RWPE2 (cell line): Measurements from ENCODE around the gene DACT1.
"Not testable (repeated sequence)": the region's sequence is repeated elsewhere in the genome, so short reads cannot be mapped to it uniquely, and the experiment has no call there.

Experiments
- ATAC-seq: fragments of 200-7000 bp; cut with Tn5 transposase; 3 replicates; pipeline ENCODE4 v1.9.1; 2021; ENCODE audit warnings: low read depth
- DNase-seq: peaks from one replicate; pipeline ENCODE4 v3.0.0-alpha.2; 2020; ENCODE audit warnings: low spot score
- H3K27ac ChIP-seq: fragments of 450-650 bp; 2 replicates; pipeline ENCODE4 v1.5.1; 2017; ENCODE audit warnings: mild to moderate bottlenecking; ENCODE audit not compliant: poor library complexity, severe bottlenecking
- H3K27me3 ChIP-seq: fragments of 250-450 bp; sonication (Bioruptor Pico); 2 replicates; pipeline ENCODE4 v1.5.1; 2021; ENCODE audit warnings: mild to moderate bottlenecking, moderate library complexity; ENCODE audit not compliant: insufficient read depth, poor library complexity, severe bottlenecking
- H3K36me3 ChIP-seq: fragments of 250-450 bp; sonication (Bioruptor Pico); 2 replicates; pipeline ENCODE4 v1.5.1; 2020; ENCODE audit warnings: low read depth, mild to moderate bottlenecking, moderate library complexity
- H3K4me1 ChIP-seq: fragments of 250-450 bp; sonication (Bioruptor Pico); 2 replicates; pipeline ENCODE4 v1.5.1; 2021; ENCODE audit warnings: mild to moderate bottlenecking, moderate library complexity; ENCODE audit not compliant: insufficient read depth, poor library complexity, severe bottlenecking
- H3K4me3 ChIP-seq: fragments of 250-450 bp; sonication (Bioruptor Pico); 2 replicates; pipeline ENCODE4 v1.5.1; 2021; ENCODE audit warnings: mild to moderate bottlenecking, moderate library complexity; ENCODE audit not compliant: severe bottlenecking
- H3K9me3 ChIP-seq: fragments of 250-450 bp; sonication (Bioruptor Pico); 2 replicates; pipeline ENCODE4 v1.5.1; 2021; ENCODE audit warnings: mild to moderate bottlenecking, moderate library complexity; ENCODE audit not compliant: severe bottlenecking
- CTCF ChIP-seq: fragments of 450-650 bp; IDR thresholded peaks from one replicate; pipeline ENCODE4 v1.5.1; 2017; ENCODE audit warnings: mild to moderate bottlenecking, moderate library complexity; ENCODE audit not compliant: poor library complexity, severe bottlenecking

DACT1 gene, protein sequence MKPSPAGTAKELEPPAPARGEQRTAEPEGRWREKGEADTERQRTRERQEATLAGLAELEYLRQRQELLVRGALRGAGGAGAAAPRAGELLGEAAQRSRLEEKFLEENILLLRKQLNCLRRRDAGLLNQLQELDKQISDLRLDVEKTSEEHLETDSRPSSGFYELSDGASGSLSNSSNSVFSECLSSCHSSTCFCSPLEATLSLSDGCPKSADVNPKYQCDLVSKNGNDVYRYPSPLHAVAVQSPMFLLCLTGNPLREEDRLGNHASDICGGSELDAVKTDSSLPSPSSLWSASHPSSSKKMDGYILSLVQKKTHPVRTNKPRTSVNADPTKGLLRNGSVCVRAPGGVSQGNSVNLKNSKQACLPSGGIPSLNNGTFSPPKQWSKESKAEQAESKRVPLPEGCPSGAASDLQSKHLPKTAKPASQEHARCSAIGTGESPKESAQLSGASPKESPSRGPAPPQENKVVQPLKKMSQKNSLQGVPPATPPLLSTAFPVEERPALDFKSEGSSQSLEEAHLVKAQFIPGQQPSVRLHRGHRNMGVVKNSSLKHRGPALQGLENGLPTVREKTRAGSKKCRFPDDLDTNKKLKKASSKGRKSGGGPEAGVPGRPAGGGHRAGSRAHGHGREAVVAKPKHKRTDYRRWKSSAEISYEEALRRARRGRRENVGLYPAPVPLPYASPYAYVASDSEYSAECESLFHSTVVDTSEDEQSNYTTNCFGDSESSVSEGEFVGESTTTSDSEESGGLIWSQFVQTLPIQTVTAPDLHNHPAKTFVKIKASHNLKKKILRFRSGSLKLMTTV

GRCh38 chr14:58637391-58638230 lies at the start of gene DACT1:
DACT1 (plus strand) TSS chr14:58637962; CDS start chr14:58638203, 241 bp downstream.
- Histone ChIP-seq H3K27me3 (peaks cover 12% of the 10 kb centered on the region), H3K36me3 (no peaks in the 10 kb centered on the region), H3K27ac (peak within 1 kb of the TSS; percentile 24), H3K9me3 (no peaks in the 10 kb centered on the region), H3K4me1 (no peaks in the 10 kb centered on the region), H3K4me3 (peak within 1 kb of the TSS; percentile 58)
- DNase-seq: no peak
- peak; percentile 48 for ATAC-seq
- no peak for TF ChIP-seq CTCF

DNA sequence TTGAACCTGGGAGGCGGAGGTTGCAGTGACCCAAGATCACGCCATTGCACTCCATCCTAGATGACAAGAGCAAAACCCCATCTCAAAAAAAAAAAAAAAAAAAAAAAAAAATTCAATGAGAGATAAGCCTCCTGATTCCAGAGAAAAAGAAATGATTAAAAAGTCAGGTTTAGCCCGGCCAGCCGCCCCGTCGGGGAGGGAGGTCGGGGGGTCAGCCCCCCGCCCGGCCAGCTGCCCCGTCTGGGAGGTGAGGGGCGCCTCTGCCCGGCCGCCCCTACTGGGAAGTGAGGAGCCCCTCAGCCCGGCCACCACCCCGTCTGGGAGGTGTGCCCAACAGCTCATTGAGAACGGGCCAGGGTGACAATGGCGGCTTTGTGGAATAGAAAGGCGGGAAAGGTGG lies 49.4 kb upstream of the DACT1 start:
- not testable (repeated sequence) for DNase-seq, ATAC-seq, H3K27ac ChIP-seq, H3K4me1 ChIP-seq, H3K36me3 ChIP-seq, H3K4me3 ChIP-seq, H3K9me3 ChIP-seq, H3K27me3 ChIP-seq

GRCh38 chr14:58593977-58594376 lies 43.8 kb upstream of the DACT1 start:
- DNase-seq (no peak), ATAC-seq (no peak)
- Histone ChIP-seq H3K4me3 (no peak overlapping the region), H3K4me1 (no peaks in the 10 kb centered on the region), H3K36me3 (no peaks in the 10 kb centered on the region), H3K27ac (no peak overlapping the region), H3K27me3 (peaks cover 4% of the 10 kb centered on the region), H3K9me3 (no peaks in the 10 kb centered on the region)
- TF ChIP-seq CTCF: no peak

DNA sequence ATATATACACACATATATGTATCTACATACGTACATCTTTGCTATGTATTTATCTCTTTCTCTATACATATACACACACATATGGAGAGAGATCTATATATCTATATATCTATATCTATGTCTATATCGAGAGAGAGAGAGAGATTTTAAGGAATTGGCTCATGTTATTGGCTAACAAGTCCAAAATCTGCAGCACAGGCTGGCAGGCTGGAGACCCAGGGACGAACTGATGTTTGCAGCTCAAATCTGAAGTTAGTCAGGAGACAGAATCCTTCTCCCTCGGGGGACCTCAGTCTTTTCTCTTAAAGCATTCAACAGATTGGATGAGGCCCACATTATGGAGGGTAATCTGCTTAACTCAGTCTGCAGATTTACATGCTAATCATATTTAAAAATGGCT lies 40.7 kb upstream of the DACT1 start:
- Histone ChIP-seq H3K27ac (no peak overlapping the region), H3K4me1 (no peaks in the 10 kb centered on the region), H3K36me3 (no peaks in the 10 kb centered on the region), H3K9me3 (no peaks in the 10 kb centered on the region), H3K27me3 (no peaks in the 10 kb centered on the region), H3K4me3 (no peak overlapping the region)
- DNase-seq: no peak
- ATAC-seq: no peak
- TF ChIP-seq CTCF: no peak
